ENCODE measurements around the gene OS9.

The OS9 gene

GRCh38 chr12:57737467-57738460 lies 43.8 kb downstream of the OS9 start:
- no peak for DNase-seq

- DNase-seq: no peak
Measured at GRCh38 chr12:57738661-57739237, 44.8 kb downstream of the OS9 start, which contains the start of gene AGAP2. Gene AGAP2, minus strand, starts transcription at chr12:57738742. Its CDS starts 496 bp downstream, at chr12:57738246.

DNA sequence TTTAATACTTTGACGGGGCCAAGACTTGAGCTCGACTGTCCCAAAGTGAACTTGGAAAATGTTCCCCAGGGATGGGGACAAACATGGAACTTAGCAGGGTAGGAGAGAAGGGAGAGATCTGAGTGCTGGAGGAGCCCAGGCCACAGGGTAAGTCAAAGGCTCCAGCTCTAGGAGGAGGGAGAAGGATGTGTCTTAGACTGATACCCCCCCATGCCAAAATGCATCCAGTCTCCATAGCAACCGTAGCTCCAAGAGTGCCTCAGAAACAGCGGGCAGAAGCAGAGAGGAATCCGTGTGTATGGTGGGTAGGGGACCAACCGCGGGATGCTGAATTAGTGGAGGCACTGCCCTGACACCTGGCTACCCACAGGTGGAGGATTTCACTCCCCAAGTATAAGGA lies 45.5 kb downstream of the OS9 start:
- DNase-seq: no peak

- no peak for DNase-seq
Measured at GRCh38 chr12:57739914-57740538, 46.1 kb downstream of the OS9 start.

DNA sequence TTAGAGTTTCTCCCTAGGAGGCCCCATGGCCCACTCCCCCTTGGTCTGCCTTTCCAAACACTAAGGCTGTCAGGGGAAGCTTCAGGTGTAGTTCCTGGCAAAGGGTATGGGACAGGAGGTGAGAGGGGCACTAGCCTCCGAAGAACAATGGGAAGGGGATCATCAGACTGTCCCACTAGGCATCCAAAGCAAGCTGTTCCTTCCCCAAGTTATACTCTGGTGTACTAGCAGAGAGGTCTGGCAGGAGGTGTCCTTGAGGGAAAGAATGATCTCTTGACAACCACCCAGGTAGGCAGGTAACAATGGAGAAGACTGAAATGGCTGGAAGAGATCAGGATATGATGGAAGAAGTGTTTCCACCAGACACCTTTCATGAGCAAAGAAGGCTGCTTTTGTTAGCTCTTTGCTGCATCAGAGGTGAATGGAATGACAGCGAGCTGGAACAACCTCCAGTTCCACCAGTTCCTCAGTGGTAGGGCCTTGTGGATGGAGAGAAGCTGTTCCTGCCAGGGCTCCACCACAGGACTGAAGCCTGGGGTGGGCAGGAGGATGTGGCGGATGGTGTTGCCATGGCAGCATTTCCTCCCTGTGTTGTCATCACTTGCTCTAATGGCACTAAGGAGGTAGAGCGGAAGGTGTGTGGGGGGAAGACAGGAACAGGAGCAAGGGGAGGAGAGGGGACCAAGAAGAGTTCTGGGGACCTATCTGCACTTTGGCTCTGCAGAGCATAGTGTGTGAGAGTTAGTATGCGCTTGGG lies 46.9 kb downstream of the OS9 start:
- peak; percentile 69 for DNase-seq

GRCh38 chr12:57741413-57741789 lies 47.5 kb downstream of the OS9 start:
- no peak for DNase-seq

DNA sequence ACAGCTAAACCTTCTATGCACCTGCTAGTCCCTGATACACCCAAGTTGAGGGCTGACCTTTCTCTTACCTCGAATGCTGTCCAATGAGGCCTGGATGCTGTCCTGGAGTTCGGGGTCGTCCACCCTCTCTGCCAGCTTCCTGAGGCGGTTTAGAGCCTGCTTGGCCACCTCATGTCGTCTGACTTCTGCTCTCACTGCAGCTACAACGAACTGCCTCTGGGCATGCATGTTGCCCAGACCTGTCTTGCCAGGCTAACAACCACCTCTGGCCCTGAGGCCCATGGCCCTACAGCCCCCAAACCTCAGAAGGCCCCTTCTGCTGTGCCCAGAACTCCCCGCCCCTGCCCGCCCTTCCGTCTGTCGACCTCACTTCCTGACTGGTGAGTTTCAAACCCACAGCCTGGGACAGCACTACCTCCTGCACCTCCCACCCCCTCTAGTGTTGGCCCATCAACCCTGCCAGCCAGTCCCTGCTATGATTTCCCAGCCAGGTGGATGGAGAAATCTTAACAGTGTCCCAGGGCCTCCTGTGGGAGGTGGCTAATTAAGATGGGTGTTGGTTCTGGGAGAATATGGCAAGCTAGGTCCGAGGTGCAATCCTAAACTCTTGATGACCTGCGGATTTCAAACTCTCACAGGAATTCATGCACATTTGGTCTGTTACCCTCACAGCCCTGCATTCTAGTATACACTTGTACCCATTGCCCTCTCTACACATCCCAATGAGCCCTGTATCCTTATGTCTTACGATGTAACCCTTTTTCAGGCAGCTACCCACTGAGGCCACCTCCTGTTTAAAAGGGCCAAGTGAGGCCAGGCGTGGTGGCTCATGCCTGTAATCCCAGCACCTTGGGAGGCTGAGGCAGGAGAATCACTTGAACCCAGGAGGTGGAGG lies 48.2 kb downstream of the OS9 start:
- DNase-seq: peak; percentile 79

DNA sequence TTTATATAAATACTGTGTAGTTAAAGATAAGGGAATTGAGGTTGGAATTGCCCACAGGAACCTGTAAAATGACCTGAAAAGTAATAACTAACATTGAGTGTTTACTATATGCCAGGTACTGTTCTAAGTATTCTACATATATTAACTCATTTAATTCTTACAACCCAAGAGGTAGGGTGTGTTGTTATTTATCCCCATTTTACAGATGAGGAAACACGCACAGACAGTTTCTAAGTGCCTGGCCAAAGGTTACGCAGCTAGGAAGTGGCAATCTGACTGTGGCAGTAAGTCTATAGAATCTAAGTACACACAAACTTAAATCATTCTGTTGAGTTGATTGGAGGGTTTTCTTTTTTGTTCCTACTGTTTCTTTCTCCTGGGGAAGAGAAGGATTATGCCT lies 49.8 kb downstream of the OS9 start:
- DNase-seq: no peak

GRCh38 chr12:57744194-57744776 lies 50.4 kb downstream of the OS9 start:
- peak; percentile 67 for DNase-seq

- peak; percentile 96 for DNase-seq
Measured at GRCh38 chr12:57744777-57745484, 51.0 kb downstream of the OS9 start, which contains the start of gene TSPAN31. Gene TSPAN31, plus strand, starts transcription at chr12:57745039. Its CDS starts 116 bp downstream, at chr12:57745155.

GRCh38 chr12:57745485-57745881 lies 51.6 kb downstream of the OS9 start:
- DNase-seq: no peak

- no peak for DNase-seq
Measured at GRCh38 chr12:57746025-57746424, 52.1 kb downstream of the OS9 start.

DNA sequence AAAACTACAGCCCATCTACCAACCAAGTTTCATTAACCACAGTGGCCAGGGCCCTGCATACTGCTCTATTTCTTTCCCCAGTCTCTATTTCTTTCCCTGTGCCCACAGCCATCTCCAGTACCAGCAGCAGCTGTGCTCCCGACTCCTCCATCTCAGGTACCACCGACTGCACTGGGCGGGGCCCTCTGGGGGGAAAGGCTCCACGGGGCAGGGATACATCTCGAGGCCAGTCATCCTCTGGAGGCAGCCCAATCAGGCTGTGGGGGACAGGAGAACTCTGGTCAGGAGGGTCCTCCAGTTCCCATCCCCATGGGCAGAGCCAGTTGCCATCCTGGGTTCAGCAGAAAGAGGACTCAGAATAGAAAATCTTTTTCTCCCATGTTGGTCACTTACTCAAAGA lies 55.1 kb downstream of the OS9 start:
- no peak for DNase-seq

GRCh38 chr12:57750561-57751431 lies 56.9 kb downstream of the OS9 start:
- DNase-seq: no peak

DNA sequence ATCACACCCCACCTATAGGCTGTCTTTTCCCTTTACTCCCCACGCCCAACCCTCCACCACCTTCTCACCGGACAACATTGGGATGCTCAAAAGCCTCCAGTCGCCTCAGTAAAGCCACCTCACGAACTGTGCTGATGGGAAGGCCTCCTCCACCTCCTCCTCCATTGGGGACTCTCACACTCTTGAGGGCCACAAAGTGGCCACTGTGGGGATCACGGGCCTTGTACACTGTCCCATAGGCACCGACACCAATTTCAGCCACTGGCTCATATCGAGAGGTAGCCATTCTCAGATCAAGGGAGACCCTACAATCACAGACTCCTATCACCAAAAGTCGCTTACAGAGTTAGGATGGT lies 57.5 kb downstream of the OS9 start:
- DNase-seq: no peak

GRCh38 chr12:57751788-57752667 lies 58.1 kb downstream of the OS9 start, which contains the start of gene CDK4:
Gene CDK4, minus strand, starts transcription at chr12:57752310. Its CDS starts 593 bp downstream, at chr12:57751717.
- DNase-seq: peak; percentile 99

DNA sequence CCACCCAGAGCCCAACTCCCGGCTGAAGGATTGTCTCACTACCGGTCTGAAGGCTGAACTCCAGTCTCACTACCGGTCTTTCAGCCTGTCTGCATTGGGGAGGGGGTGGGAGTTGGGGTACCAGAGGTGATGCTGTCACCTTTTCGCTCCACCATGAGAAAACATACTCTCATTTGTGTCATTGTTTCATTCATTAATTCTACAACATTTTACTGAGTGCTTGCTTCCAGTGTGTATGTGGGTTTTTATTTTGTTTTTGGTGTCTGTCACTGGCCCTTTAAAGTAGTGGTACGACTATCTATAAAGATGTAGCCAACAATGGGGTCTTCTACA lies 58.7 kb downstream of the OS9 start:
- DNase-seq: no peak

- DNase-seq: no peak
Measured at GRCh38 chr12:57753756-57754337, 59.9 kb downstream of the OS9 start.
